GM12878 (cell line): ENCODE results near the gene PITPNC1. TPM values are rescaled to one million over a fixed set of nuclear protein-coding genes. Genes with fewer than 3 reads are reported as not detected.

Source experiments
- ATAC-seq: fragments of 200-7000 bp; cut with Tn5 transposase; 3 replicates; pipeline ENCODE4 v1.9.1; 2020; ENCODE audit warnings: mild to moderate bottlenecking, moderate library complexity
- BruUV-seq: library from RNA; stranded (reverse); fragments of 400-500 nt; replicated peaks from 2 replicates; lab custom pipeline; 2021; lab: Mats Ljungman, UMichigan
- CTCF ChIA-PET: fragments of 300-600 bp; sonication (Branson Sonifier 250); formaldehyde crosslinking; extraction: SDS; loops from one replicate; lab custom pipeline; 2021; ENCODE audit warnings: inconsistent platforms; lab: Yijun Ruan, JAX
- POLR2A ChIA-PET: fragments of 350-600 bp; formaldehyde crosslinking; extraction: SDS; loops from one replicate; lab custom pipeline; 2021; ENCODE audit warnings: inconsistent platforms; lab: Charles Lee
- RAD21 ChIA-PET: fragments of 300-600 bp; sonication (Branson Sonifier 250); formaldehyde crosslinking; loops from one replicate; lab custom pipeline; 2023; ENCODE audit warnings: antibody characterized with exemption; ENCODE audit not compliant: unreplicated experiment; lab: Charles Lee
- SMC1A ChIA-PET: fragments of 300-600 bp; sonication (Branson Sonifier 250); formaldehyde crosslinking; loops from one replicate; lab custom pipeline; 2023; ENCODE audit not compliant: unreplicated experiment, uncharacterized antibody; lab: Charles Lee
- DNase-seq: peaks from one replicate; pipeline ENCODE4 v3.0.0-alpha.2; 2011; ENCODE audit warnings: low read depth, low spot score
- FAIRE-seq: peaks from 3 replicates; lab custom pipeline; 2011; peaks lifted over from hg19 to GRCh38; lab: Jason Lieb, UNC
- H2AFZ ChIP-seq: 2 replicates; pipeline ENCODE4 v1.6.0; 2011; ENCODE audit warnings: low read depth, low read length, control low read depth; ENCODE audit not compliant: control insufficient read depth
- H3K27ac ChIP-seq: 2 replicates; pipeline ENCODE4 v1.5.1; 2011; ENCODE audit warnings: control low read depth; ENCODE audit not compliant: control insufficient read depth, insufficient read depth
- H3K27me3 ChIP-seq, 2 experiments: replicated peaks in 1 of 2; 2 replicates each; pipeline versions ENCODE4 v1.6.0 to v1.6.1; 2011; ENCODE audit warnings: low read length in 1 of 2; ENCODE audit not compliant: control insufficient read depth in 2 of 2, insufficient read depth in 2 of 2
- H3K36me3 ChIP-seq, 2 experiments: 2 replicates each; pipeline ENCODE4 v1.5.1; 2011; ENCODE audit warnings: low read length in 1 of 2; ENCODE audit not compliant: control insufficient read depth in 2 of 2, insufficient read depth in 2 of 2
- H3K4me1 ChIP-seq: 2 replicates; pipeline ENCODE4 v1.6.1; 2011; ENCODE audit warnings: mild to moderate bottlenecking, low read length, moderate library complexity, mixed read lengths; ENCODE audit not compliant: control insufficient read depth, insufficient read depth
- H3K4me2 ChIP-seq: 2 replicates; pipeline ENCODE4 v1.6.0; 2011; ENCODE audit warnings: control low read depth; ENCODE audit not compliant: control insufficient read depth, insufficient read depth
- H3K4me3 ChIP-seq: fragments of 200-600 bp; sonication (generic); 2 replicates; pipeline ENCODE4 v1.5.1; 2016
- H3K79me2 ChIP-seq: 2 replicates; pipeline ENCODE4 v1.6.0; 2011; ENCODE audit warnings: low read length; ENCODE audit not compliant: control insufficient read depth, insufficient read depth
- H3K9ac ChIP-seq: 2 replicates; pipeline ENCODE4 v1.8.0; 2011; ENCODE audit warnings: low read length, control low read depth, mixed read lengths; ENCODE audit not compliant: control insufficient read depth, insufficient read depth
- H3K9me3 ChIP-seq: replicated peaks from 3 replicates; pipeline ENCODE4 v1.5.1; 2011; ENCODE audit warnings: mild to moderate bottlenecking, low read length; ENCODE audit not compliant: control insufficient read depth, insufficient read depth
- H4K20me1 ChIP-seq: 2 replicates; pipeline ENCODE4 v1.6.0; 2011; ENCODE audit not compliant: control insufficient read depth, insufficient read depth
- CBX5 ChIP-seq: sonication (generic); IDR thresholded peaks from 2 replicates; pipeline ENCODE4 v1.6.1; 2016; ENCODE audit warnings: low read depth, moderate library complexity, mild to moderate bottlenecking, inconsistent platforms
- CHD4 ChIP-seq: fragments of 200-600 bp; sonication (generic); IDR thresholded peaks from 2 replicates; pipeline ENCODE4 v1.6.1; 2016; ENCODE audit warnings: mild to moderate bottlenecking
- E2F8 ChIP-seq: fragments of 450-650 bp; IDR thresholded peaks from 2 replicates; pipeline ENCODE4 v1.6.1; 2018; ENCODE audit warnings: mild to moderate bottlenecking, low read depth, moderate library complexity; ENCODE audit not compliant: partially characterized antibody
- IRF3 ChIP-seq: fragments of 450-650 bp; IDR thresholded peaks from 2 replicates; pipeline ENCODE4 v1.6.1; 2014; ENCODE audit warnings: mild to moderate bottlenecking
- PAX8 ChIP-seq: fragments of 450-650 bp; IDR thresholded peaks from 2 replicates; pipeline ENCODE4 v1.6.1; 2017; ENCODE audit warnings: mild to moderate bottlenecking, moderate library complexity
- PKNOX1 ChIP-seq: fragments of 450-650 bp; IDR thresholded peaks from 2 replicates; pipeline ENCODE4 v1.6.1; 2016; ENCODE audit warnings: mild to moderate bottlenecking
- RB1 ChIP-seq: fragments of 450-650 bp; formaldehyde crosslinking; IDR thresholded peaks from 2 replicates; pipeline ENCODE4 v1.6.1; 2017; ENCODE audit warnings: mild to moderate bottlenecking, borderline replicate concordance
- SIN3A ChIP-seq: IDR thresholded peaks from 2 replicates; pipeline ENCODE4 v1.6.1; 2012; ENCODE audit warnings: low read depth, low read length, improper control_type of control experiment
- SMAD1 ChIP-seq: fragments of 450-650 bp; IDR thresholded peaks from 2 replicates; pipeline ENCODE4 v1.6.1; 2018; ENCODE audit warnings: mild to moderate bottlenecking, low read depth; ENCODE audit not compliant: partially characterized antibody
- SREBF1 ChIP-seq: IDR thresholded peaks from 2 replicates; pipeline ENCODE4 v1.6.1; 2012; ENCODE audit warnings: mild to moderate bottlenecking, low read length
- YBX1 ChIP-seq: fragments of 450-650 bp; IDR thresholded peaks from 2 replicates; pipeline ENCODE4 v1.6.1; 2016; ENCODE audit warnings: antibody characterized with exemption
- ZBTB11 ChIP-seq: fragments of 450-650 bp; formaldehyde crosslinking; IDR thresholded peaks from 2 replicates; pipeline ENCODE4 v1.5.0; 2022; ENCODE audit warnings: mild to moderate bottlenecking, missing genetic modification characterization
- ZNF384 ChIP-seq: IDR thresholded peaks from 2 replicates; pipeline ENCODE4 v1.6.1; 2012; ENCODE audit warnings: low read depth, mild to moderate bottlenecking, low read length, improper control_type of control experiment, borderline replicate concordance
- ZSCAN29 ChIP-seq: fragments of 450-650 bp; IDR thresholded peaks from 2 replicates; pipeline ENCODE4 v1.6.1; 2017; ENCODE audit warnings: mild to moderate bottlenecking, moderate library complexity
- WGBS: methylation state at CpG from one replicate; pipeline ENCODE4 v1.1.6; 2016; ENCODE audit warnings: low lambda C conversion rate; ENCODE audit not compliant: insufficient replicate concordance, insufficient coverage; ENCODE audit errors: missing lambda C conversion rate; 5-methylcytosine and 5-hydroxymethylcytosine counted together
- in situ Hi-C: fragments of 300-500 bp; cut with MboI; formaldehyde crosslinking; loops from 9 replicates; pipeline ENCODE4 v1.14.3; 2018; ENCODE audit warnings: mixed read lengths
- intact Hi-C: fragments of 100-400 bp; cut with micrococcal nuclease; formaldehyde crosslinking; loops from one replicate; pipeline ENCODE4 v1.14.2; 2022; ENCODE audit not compliant: unreplicated experiment
- polyA plus RNA-seq, 11 experiments: library from polyadenylated mRNA; depleted of rRNA in 4 of 11; unstranded in 6 of 11; stranded (reverse) in 5 of 11; fragments of >200 nt; fragmentation: Nextera tagmentation in 4 of 11; fragmentation: Illumina TruSeq in 1 of 11; extraction: Ambion mirVana in 4 of 11; extraction: Trizol in 1 of 11; gene quantifications; 1 replicate in 1 of 11; 2 replicates in 10 of 11; pipeline versions ENCODE4 v1.2.1 to v1.2.3, GENCODE V29; 2011 to 2016; ENCODE audit warnings: inconsistent platforms in 2 of 11, missing spikeins in 2 of 11, low read depth in 1 of 11
- total RNA-seq, 4 experiments: library from RNA; depleted of rRNA in 3 of 4; stranded (reverse); fragments of >200 nt in 3 of 4; fragmentation: Illumina TruSeq in 1 of 4; extraction: Trizol in 1 of 4; gene quantifications; 2 replicates each; pipeline versions ENCODE4 v1.2.1 to v1.2.3, GENCODE V29; 2013 to 2021

PITPNC1 gene
- total and polyA plus RNA-seq, 10 of the 15 experiments (the other 5 are each of a cell fraction or from before 2014, with no cell fraction given) = 12.2 to 62.4 (median 47.3) TPM

- Histone ChIP-seq H3K27me3 (no peaks in the 10 kb centered on the region), H3K4me3 (no peak overlapping the region), H2AFZ (no peak overlapping the region), H4K20me1 (no peaks in the 10 kb centered on the region), H3K27ac (no peak overlapping the region), H3K36me3 (peaks cover 4 to 32% of the 10 kb centered on the region in 2 experiments), H3K4me2 (no peak overlapping the region), H3K79me2 (no peaks in the 10 kb centered on the region; the same call in none of the 2 replicates), H3K4me1 (no peaks in the 10 kb centered on the region), H3K9me3 (no peaks in the 10 kb centered on the region; the same call in 2 of the 3 replicates), H3K9ac (no peak overlapping the region)
- SMC1A ChIA-PET = no interaction called here
- no peak for FAIRE-seq
- RAD21 ChIA-PET = interaction anchor here (1.2 kb wide), 1 partner anchor 15 kb away, joined by 3 read pairs; no protein-coding TSS in a partner anchor
- POLR2A ChIA-PET = interaction anchor here (1.5 kb wide), 1 partner anchor 11 kb away, joined by 3 read pairs; no protein-coding TSS in a partner anchor
- no TSS peak for BruUV-seq
- TF ChIP-seq CHD4 (no peak), PAX8 (no peak), RB1 (no peak), IRF3 (no peak), SMAD1 (no peak), SIN3A (no peak), ZNF384 (no peak), E2F8 (no peak), CBX5 (no peak), PKNOX1 (no peak), ZSCAN29 (no peak), YBX1 (no peak), SREBF1 (no peak), ZBTB11 (CRISPR knock-in tag) (no peak)
- intact Hi-C loops = no loop called here
- DNase-seq = no peak
- CTCF ChIA-PET = no interaction called here
- whole genome bisulfite sequencing = 95% methylated on average over 2 of the region's 2 CpGs
- ATAC-seq = no peak
- in situ Hi-C loops = no loop called here
These were observed 356.4 kb downstream of the PITPNC1 start for GRCh38 chr17:67733449-67733848.
